Activated naive CD8-positive, alpha-beta T cell treated with anti-CD3 and anti-CD28 coated beads, Interleukin-2, amount 10 ng/mL, durations not matched to agents 7 days and 5 days (primary cell): ENCODE measurements around the gene ROBO3. TPM values are rescaled to one million over a fixed set of nuclear protein-coding genes. Genes with fewer than 3 reads are reported as not detected.

Experiments
- ATAC-seq: fragments of 150-1000 bp; cut with Tn5 transposase; one replicate; pipeline ENCODE4 v1.10.0; 2021; ENCODE audit warnings: low read depth, moderate library complexity
- POLR2A ChIA-PET: fragments of 350-600 bp; sonication (Branson Sonifier 250); formaldehyde crosslinking; loops from one replicate; lab custom pipeline; 2021; ENCODE audit warnings: antibody characterized with exemption; lab: Charles Lee
- DNase-seq: peaks from one replicate; pipeline ENCODE4 v3.0.0; 2021
- H3K27ac Mint-ChIP-seq: one replicate; pipeline ENCODE4 v1.8.0; 2022; ENCODE audit warnings: mild to moderate bottlenecking, mixed read lengths
- H3K27me3 Mint-ChIP-seq: one replicate; pipeline ENCODE4 v1.8.0; 2022; ENCODE audit warnings: mild to moderate bottlenecking, moderate library complexity, mixed read lengths
- H3K36me3 Mint-ChIP-seq: one replicate; pipeline ENCODE4 v1.8.0; 2021; ENCODE audit warnings: mild to moderate bottlenecking, mixed read lengths
- H3K4me1 Mint-ChIP-seq: one replicate; pipeline ENCODE4 v1.8.0; 2021; ENCODE audit warnings: mixed read lengths
- H3K4me3 Mint-ChIP-seq: one replicate; pipeline ENCODE4 v1.8.0; 2022; ENCODE audit warnings: mild to moderate bottlenecking, moderate library complexity, mixed read lengths
- H3K9me3 Mint-ChIP-seq: one replicate; pipeline ENCODE4 v1.8.0; 2021; ENCODE audit warnings: mixed read lengths
- total RNA-seq, 2 experiments: library from RNA; stranded (reverse); gene quantifications; one replicate each; pipeline ENCODE4 v1.2.3, GENCODE V29; 2021

ROBO3 gene
- total RNA-seq, 2 experiments from 2014 or later, result 19.6 to 23.7 TPM

DNA sequence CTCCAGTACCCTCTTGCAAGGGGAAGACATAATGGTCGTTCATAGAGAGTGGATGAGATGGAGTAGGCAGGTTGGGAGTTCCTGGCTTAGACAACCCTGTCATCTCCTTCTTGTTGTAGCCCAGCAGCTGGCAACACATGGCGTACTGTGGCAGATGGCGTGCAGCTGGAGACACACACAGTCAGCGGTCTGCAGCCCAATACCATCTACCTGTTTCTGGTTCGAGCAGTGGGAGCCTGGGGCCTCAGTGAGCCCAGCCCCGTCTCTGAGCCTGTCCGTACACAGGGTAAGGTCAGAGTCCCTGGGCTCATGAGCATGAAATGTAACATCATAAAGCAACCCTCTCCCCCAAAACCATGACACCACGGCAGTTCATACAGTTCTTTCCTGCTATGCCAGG is 8.7 kb downstream of the ROBO3 start:
- peaks cover 20% of the 10 kb centered on the region for H3K4me1 Mint-ChIP-seq
- H3K9me3 Mint-ChIP-seq, result no peaks in the 10 kb centered on the region
- H3K36me3 Mint-ChIP-seq, result no peaks in the 10 kb centered on the region
- no peak overlapping the region for H3K27ac Mint-ChIP-seq
- POLR2A ChIA-PET, result no interaction called here
- peaks cover 65% of the 10 kb centered on the region for H3K27me3 Mint-ChIP-seq
- ATAC-seq (no peak), DNase-seq (no peak)
- no peak overlapping the region for H3K4me3 Mint-ChIP-seq

DNA sequence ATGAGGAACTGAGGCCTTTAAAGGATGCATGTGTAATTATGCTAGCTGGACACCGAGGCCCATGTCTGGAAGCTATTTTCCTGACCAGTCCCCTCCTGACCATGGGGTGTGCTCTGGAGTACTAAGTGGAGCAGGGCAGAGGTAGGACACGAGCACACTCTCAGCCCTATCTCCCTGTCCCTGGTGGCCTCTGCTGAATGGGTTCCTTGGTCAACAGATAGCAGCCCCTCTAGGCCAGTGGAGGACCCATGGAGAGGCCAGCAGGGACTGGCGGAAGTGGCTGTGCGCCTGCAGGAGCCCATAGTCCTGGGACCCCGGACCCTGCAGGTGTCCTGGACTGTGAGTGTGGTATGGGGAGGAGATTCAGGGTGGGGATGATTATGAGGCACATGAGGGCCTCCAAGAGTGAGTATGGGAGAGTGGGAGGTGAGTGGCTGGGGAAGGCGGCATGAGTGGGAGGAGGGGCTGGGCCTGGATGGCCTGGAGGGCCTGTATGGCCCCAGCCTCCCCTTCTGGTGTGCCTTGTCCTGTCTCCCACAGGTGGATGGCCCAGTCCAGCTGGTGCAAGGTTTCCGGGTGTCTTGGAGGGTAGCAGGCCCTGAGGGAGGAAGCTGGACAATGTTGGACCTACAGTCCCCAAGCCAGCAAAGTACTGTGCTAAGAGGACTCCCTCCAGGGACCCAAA is 9.5 kb downstream of the ROBO3 start:
- Mint-ChIP-seq H3K27me3 (peaks cover 57% of the 10 kb centered on the region), H3K36me3 (no peaks in the 10 kb centered on the region), H3K4me3 (no peak overlapping the region), H3K4me1 (peaks cover 16% of the 10 kb centered on the region), H3K9me3 (no peaks in the 10 kb centered on the region), H3K27ac (no peak overlapping the region)
- no peak for ATAC-seq
- DNase-seq, result no peak
- POLR2A ChIA-PET, result no interaction called here

DNA sequence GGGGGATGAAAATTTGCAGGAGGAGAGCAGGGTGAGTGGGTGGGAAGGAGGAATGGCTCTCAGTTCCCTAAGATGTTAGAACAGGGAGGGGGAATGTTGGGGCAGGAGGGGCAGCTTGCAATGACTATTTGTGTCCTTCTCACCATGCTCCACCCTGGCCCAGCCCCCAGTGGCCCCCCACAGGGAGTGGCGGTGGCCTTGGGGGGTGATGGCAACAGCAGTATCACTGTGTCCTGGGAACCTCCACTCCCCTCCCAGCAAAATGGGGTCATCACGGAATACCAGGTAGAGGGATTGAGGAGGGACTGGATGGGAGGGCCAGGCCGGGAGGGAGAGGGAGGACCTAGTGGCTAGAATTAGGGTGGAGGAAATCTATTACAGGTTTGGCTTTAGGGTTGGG is 10.2 kb downstream of the ROBO3 start:
- no peaks in the 10 kb centered on the region for H3K36me3 Mint-ChIP-seq
- H3K27ac Mint-ChIP-seq, result no peak overlapping the region
- DNase-seq (no peak), ATAC-seq (no peak)
- POLR2A ChIA-PET, result interaction anchor here (1.3 to 1.8 kb wide), 4 partner anchors 9 to 78 kb away, joined by 7 to 20 read pairs (median 11); partner anchors contain the start of genes CCDC15 and ROBO3
- peaks cover 16% of the 10 kb centered on the region for H3K4me1 Mint-ChIP-seq
- H3K9me3 Mint-ChIP-seq, result no peaks in the 10 kb centered on the region
- peaks cover 50% of the 10 kb centered on the region for H3K27me3 Mint-ChIP-seq
- H3K4me3 Mint-ChIP-seq, result peak overlapping the region; percentile 66

DNA sequence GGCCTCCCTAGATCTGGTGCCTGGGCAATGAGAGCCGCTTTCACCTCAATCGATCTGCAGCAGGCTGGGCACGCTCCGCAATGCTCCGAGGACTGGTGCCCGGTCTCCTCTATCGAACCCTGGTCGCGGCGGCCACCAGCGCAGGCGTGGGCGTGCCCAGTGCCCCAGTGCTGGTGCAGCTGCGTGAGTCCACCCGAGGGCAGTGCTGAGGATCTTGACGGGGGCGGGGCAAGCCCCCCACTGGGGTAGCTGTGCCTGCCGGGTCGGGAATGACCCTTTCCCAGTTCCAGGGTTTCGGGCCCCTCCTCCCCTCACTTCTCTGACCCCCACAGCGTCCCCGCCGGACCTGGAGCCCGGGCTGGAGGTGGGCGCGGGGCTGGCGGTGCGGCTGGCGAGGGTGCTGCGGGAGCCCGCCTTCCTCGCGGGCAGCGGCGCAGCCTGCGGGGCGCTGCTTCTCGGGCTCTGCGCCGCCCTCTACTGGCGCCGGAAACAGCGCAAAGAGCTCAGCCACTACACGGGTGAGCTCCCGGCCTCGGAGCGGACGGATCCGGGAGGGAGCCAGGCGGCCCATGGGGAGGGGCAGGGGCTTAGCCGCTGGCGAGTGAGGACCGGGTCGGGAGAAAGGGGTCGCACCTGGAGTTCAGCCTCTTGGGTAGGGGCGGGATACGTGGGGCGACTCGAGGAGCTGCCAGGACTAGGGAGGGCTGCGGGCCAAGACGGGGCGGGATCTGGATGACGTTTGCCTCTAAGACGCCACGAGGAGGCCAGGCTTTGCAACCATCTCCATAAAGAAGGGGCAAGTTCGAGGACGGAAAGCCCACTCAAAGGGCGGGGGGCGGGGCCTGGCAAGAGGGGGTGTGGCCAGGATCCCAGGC is 10.9 kb downstream of the ROBO3 start:
- Mint-ChIP-seq H3K27me3 (peaks cover 42% of the 10 kb centered on the region), H3K36me3 (no peaks in the 10 kb centered on the region), H3K4me1 (peaks cover 16% of the 10 kb centered on the region), H3K4me3 (peak overlapping the region; percentile 87), H3K27ac (peak overlapping the region; percentile 90), H3K9me3 (no peaks in the 10 kb centered on the region)
- peak; percentile 91 for DNase-seq
- POLR2A ChIA-PET, result interaction anchor here (0.6 to 1.8 kb wide), 15 partner anchors 10 to 236 kb away, joined by 3 to 20 read pairs (median 3); partner anchors contain the start of genes CCDC15, MSANTD2, ROBO3 and TMEM218
- ATAC-seq, result peak; percentile 93

DNA sequence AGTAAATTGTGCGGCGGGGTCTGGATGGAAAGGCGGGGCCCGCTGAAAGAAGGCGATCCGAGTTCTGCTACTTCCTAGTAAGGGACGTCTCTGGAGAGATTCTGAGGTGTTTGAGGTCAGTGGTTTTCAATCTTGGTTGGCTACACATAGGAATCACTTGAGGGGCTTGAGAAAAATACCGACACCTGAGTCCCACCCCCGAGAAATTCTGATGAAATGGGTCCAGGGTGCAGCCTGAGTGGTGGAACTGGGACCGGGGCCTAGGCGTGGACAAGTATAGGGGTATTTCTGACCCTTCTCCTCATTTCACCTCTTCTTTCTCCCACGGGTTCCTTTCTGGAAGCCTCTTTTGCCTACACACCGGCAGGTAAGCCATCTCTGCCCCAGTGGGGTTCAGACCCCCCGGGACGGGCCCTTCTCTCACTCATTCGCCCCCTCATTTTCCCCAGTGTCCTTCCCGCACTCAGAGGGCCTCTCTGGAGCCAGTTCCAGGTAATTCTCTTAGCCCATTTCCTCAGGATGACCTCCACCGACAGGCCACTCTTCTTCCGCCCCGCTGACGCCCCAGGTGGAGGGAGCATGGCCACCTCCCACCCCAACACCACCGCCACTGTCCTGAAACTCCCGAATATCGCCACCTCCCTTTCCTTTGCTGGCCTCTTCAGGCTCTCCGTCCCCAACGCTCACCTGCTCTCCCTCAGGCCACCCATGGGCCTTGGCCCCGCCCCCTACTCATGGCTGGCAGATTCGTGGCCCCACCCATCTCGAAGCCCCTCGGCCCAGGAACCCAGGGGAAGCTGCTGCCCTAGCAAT is 11.8 kb downstream of the ROBO3 start:
- DNase-seq, result no peak
- Mint-ChIP-seq H3K9me3 (no peaks in the 10 kb centered on the region), H3K4me3 (peak overlapping the region; percentile 87), H3K4me1 (peaks cover 16% of the 10 kb centered on the region), H3K36me3 (no peaks in the 10 kb centered on the region), H3K27me3 (peaks cover 36% of the 10 kb centered on the region), H3K27ac (peak overlapping the region; percentile 90)
- POLR2A ChIA-PET, result interaction anchor here (0.6 to 1.8 kb wide), 16 partner anchors 10 to 743 kb away, joined by 3 to 20 read pairs (median 3); partner anchors contain the start of genes CCDC15, MSANTD2, ROBO3 and TMEM218
- ATAC-seq, result no peak

DNA sequence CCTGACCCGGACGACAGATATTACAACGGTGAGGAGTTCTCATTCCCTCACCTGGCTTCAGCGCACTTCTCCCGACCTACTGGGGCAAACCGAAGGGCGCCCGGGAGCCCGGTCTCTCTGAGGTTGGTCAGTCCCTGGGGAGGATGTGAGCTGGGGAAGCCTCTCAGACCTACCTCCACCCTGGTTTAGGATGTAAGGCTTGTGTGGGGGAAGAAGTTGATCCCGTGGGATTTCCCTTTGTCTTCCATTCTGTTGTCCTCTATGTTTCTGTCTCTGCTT is 12.3 kb downstream of the ROBO3 start:
- Mint-ChIP-seq H3K27me3 (peaks cover 31% of the 10 kb centered on the region), H3K4me1 (peaks cover 16% of the 10 kb centered on the region), H3K9me3 (no peaks in the 10 kb centered on the region), H3K36me3 (no peaks in the 10 kb centered on the region), H3K4me3 (peak overlapping the region; percentile 87), H3K27ac (peak overlapping the region; percentile 90)
- no peak for DNase-seq
- POLR2A ChIA-PET, result interaction anchor here (0.6 to 1.1 kb wide), 2 partner anchors 9 to 743 kb away, joined by 3 read pairs; no protein-coding TSS in a partner anchor
- ATAC-seq, result no peak

DNA sequence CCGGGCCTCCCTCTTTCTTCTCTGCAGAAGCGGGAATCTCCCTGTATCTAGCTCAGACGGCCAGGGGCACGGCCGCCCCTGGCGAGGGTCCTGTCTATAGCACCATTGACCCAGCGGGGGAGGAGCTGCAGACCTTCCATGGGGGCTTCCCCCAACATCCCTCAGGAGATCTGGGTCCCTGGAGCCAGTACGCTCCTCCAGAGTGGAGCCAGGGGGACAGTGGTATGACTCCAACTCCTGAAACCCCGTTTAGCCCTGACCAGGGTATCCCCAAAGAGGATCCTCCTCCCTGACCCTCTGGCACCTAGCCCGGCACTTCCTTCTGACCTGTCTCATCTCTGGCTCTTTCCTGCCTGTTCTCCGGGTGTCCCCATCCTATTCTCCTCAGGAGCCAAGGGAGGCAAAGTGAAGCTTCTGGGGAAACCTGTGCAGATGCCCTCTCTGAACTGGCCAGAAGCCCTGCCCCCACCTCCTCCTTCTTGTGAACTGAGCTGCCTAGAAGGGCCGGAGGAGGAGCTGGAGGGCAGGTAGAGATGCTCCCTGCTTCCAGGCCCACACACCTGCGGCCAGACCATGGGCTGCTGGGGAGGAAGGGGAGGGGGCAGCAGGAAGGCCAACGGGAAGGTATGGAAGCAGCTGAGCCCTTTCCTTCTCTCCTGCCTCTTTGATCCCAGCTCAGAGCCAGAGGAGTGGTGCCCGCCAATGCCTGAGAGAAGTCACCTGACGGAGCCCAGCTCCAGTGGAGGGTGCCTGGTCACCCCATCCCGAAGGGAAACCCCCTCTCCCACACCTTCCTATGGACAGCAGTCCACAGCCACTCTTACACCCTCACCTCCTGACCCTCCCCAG is 12.9 kb downstream of the ROBO3 start:
- ATAC-seq, result no peak
- Mint-ChIP-seq H3K36me3 (no peaks in the 10 kb centered on the region), H3K9me3 (no peaks in the 10 kb centered on the region), H3K27ac (peak overlapping the region; percentile 90), H3K27me3 (peaks cover 27% of the 10 kb centered on the region), H3K4me1 (peaks cover 18% of the 10 kb centered on the region), H3K4me3 (peak overlapping the region; percentile 87)
- POLR2A ChIA-PET, result interaction anchor here (0.6 to 1.1 kb wide), 2 partner anchors 9 to 742 kb away, joined by 3 read pairs; no protein-coding TSS in a partner anchor
- DNase-seq, result no peak

GRCh38 chr11:124878759-124879492 is 13.7 kb downstream of the ROBO3 start:
- DNase-seq (no peak), ATAC-seq (no peak)
- H3K4me3 Mint-ChIP-seq, result no peak overlapping the region
- no peak overlapping the region for H3K27ac Mint-ChIP-seq
- H3K9me3 Mint-ChIP-seq, result no peaks in the 10 kb centered on the region
- no peaks in the 10 kb centered on the region for H3K36me3 Mint-ChIP-seq
- POLR2A ChIA-PET, result interaction anchor here (1.1 kb wide), 1 partner anchor 8 kb away, joined by 3 read pairs; no protein-coding TSS in a partner anchor
- peaks cover 20% of the 10 kb centered on the region for H3K27me3 Mint-ChIP-seq
- H3K4me1 Mint-ChIP-seq, result peaks cover 18% of the 10 kb centered on the region

- ATAC-seq (no peak), DNase-seq (no peak)
- Mint-ChIP-seq H3K36me3 (no peaks in the 10 kb centered on the region), H3K27ac (no peak overlapping the region), H3K4me3 (no peak overlapping the region), H3K27me3 (peaks cover 12% of the 10 kb centered on the region), H3K4me1 (peaks cover 18% of the 10 kb centered on the region), H3K9me3 (no peaks in the 10 kb centered on the region)
- POLR2A ChIA-PET, result no interaction called here
Observed at GRCh38 chr11:124879493-124880289, 14.5 kb downstream of the ROBO3 start.

- H3K4me3 Mint-ChIP-seq, result no peak overlapping the region
- no peak for ATAC-seq
- H3K36me3 Mint-ChIP-seq, result no peaks in the 10 kb centered on the region
- H3K27ac Mint-ChIP-seq, result no peak overlapping the region
- POLR2A ChIA-PET, result no interaction called here
- no peak for DNase-seq
- peaks cover 17% of the 10 kb centered on the region for H3K4me1 Mint-ChIP-seq
- H3K9me3 Mint-ChIP-seq, result no peaks in the 10 kb centered on the region
- H3K27me3 Mint-ChIP-seq, result peaks cover 7% of the 10 kb centered on the region
Observed at GRCh38 chr11:124880290-124880611, 15.0 kb downstream of the ROBO3 start.

- Mint-ChIP-seq H3K36me3 (no peaks in the 10 kb centered on the region), H3K4me1 (peaks cover 14% of the 10 kb centered on the region), H3K4me3 (no peak overlapping the region), H3K27ac (peak overlapping the region; percentile 62), H3K27me3 (peaks cover 4% of the 10 kb centered on the region), H3K9me3 (no peaks in the 10 kb centered on the region)
- no peak for ATAC-seq
- POLR2A ChIA-PET, result interaction anchor here (1.4 kb wide), 1 partner anchor 73 kb away, joined by 5 read pairs; the partner anchor contains the start of gene CCDC15
- DNase-seq, result no peak
Observed at GRCh38 chr11:124880958-124881357, 15.7 kb downstream of the ROBO3 start.
